SKM-1 (cell line): ENCODE data around the gene RASGRP2.

Source experiments
- DNase-seq: peaks from one replicate; lab custom pipeline; 2025; ENCODE audit not compliant: unreplicated experiment; lab: John Stamatoyannopoulos, UW

The RASGRP2 gene

DNA sequence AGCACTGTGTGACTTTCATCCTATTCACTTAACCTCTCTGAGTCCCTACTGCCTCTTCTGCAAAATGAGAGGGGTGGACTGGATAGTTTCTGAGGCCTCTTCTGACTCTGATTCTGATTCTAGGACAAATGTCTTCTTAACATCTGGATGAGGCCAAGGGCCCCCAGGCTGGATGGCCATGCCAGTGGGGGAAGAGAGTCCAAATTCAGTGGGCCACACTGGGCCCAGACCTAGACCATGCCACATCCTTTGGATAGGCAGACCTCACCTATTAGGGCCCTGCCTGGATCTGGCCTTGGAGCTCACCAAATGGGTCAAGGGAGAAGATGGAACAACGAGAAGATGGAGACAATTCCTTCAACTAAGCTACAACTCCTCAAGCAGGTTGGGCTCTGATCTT lies 45.5 kb downstream of the RASGRP2 start:
- DNase-seq = no peak

DNA sequence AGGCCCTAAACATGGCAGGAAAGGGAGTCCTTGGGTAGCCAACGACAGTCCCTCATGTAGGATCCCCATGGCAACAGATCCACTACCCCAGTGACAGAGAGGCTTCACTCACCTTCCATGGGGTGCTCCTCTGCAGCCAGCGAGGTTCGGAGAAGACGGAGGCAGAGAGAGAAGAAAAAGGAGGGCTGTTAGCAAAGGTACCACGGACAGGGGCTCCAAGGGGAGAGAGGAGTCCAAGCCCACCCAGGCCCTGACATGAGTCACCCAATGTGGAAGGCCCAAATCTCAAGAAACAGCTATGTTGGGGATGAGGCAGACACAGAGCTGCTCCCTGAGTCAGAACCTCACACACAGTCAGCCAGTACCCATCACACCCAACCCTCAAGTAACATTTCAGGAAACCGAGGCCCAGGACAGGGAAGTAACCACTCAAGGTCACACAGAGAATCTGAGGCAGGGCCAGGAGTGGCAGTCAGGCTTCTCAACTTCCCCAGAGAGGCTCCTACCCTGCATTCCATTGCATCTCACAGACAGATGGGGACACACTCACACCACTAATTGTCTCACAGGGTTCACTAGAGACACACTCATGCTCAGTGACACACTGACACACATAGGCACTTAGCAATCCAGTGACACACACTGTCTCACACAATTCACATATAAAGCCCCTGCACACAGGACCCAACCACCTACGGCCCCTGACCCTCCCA lies 46.1 kb downstream of the RASGRP2 start:
- DNase-seq = no peak

DNA sequence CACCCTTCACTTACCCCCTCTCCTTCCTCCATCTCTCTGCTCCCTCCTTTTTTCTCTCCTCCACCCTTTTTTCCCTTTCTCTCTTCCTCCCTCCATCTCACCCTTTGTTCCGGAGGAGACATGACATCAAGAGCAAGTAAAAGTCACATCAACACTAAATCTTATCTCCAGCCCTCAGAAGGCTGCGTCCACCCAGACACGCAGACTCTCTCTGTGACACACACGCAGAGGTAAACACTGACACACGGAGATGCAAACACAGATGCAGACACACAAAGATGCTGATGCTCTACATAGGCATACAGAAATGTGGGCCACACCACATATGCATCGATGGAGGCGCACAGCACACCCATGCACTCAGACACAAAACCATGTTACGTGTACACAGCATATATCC lies 47.9 kb downstream of the RASGRP2 start:
- no peak for DNase-seq

DNA sequence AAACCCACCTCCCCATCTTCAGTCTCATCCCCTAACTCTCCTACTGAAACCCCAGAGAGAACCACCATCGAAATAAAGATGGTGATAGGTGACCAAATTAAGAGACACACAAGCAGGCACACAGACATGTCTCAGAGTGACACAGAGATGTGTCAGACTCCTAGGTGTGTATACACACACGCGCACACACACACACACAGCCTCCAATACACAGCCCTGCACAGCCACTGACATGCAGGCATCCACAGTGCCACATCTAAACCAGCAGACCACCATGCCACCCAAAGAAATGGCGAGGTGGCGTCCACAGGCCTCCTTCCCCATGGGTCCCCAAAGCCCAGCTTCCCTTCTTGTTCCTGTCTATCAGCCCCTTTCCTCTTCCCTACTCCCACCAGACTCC lies 48.4 kb downstream of the RASGRP2 start:
- no peak for DNase-seq

DNA sequence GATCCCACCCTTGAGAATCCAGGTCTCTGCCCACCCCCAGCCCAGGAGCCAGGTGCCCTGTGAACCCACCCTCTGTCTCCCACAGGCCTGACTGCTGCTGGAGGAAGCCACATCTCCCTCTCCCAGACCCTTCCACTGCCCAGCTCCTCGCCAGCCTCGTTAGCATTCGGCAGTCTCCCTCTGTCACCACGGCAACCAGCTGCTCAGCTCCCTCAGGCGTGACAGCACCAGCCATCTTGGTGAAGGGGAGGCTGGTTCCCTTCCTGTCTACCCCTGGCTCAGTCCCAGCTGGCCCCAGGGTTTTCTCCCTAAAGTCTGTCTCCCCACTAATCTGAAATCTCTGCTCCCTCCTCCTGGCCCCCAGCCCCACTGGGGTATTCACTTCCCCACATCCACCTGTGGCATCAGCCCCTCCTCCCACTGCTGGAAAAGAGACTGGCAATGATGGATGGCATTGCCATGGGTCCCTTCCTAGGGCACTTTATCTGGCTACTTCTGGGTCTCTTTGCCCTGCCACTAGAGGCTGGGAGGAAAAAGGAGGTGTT lies 49.0 kb downstream of the RASGRP2 start:
- DNase-seq = no peak

DNA sequence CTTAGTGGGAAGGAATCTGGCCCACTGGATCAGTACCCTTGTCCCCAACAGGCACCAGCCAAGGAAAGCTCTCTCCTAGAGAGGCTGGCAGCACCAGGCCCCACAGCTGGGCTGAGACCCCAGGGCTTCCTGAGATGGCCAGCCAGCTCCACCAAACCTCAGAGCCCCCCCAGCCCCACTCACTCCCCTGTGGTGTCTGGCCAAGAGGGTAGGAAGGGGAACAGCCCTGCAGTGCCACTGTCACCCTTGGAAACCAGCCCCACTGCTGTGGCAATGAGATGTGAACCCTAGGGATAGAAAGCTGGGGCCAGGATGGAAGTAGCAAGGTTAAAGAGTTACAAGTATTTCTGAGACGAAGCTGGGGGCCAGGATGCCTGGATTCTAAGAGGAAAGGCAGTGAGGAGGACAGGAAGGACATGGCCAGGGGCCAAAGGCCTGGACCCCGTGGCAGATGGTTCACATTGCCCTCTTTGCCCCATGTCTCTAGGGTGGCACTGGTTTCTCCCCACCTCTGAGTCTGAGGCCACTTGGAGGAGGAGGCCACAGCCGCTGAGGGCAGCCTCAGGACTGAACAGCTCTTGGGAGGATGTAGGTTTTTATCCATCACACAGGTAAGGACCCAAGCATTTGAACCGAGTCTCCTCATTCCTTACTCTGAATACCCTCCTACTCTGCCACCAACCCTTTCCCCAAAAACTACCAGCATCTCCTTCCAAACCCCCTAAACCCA lies 49.8 kb downstream of the RASGRP2 start:
- DNase-seq = no peak

DNA sequence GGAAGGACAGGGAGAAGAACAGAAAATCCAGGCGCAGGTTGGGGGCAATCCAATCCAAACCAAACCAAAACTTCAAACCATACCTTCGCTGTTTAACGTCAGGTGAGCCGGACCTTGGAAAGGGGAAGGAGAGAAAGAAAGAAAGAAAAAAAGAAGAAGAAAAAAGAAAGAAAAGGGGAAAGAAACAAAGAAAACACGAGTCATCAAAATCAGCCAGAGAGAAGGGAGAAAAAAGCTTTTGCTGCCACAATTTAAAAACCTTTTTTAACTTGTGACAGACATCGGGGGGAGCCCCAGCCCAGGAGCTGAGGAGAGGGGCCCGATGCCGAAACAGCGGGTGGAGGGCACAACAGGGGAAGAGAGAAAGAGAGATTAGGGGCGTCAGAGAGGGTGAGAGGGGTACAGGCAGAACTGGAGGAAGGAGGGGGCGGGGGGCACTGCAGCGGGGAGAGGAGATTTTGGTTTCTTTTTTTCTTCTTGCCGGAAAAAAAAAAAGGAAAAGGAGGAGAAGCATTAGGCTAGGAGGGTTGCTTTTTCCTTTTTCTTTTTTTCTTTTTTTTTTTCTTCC lies 51.1 kb downstream of the RASGRP2 start:
- no peak for DNase-seq

DNA sequence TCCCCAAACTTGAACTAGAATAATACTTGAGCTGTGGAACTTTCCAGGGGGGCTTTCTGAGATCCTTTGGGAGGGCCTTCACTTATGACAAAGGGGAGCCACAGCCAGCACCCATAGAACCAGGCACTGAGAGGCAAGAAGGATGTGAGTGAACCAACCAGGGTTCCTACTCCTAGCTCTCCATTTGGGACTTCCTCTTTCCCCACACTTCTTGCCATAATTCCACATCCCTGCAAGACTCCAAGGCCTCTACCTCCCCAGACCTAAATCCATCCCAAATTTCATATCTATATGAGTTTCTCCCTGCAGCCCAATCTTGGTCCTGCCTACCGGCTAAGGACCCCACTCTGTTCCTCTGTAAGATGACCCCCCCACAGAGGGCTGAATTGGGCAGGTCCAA lies 52.4 kb downstream of the RASGRP2 start:
- DNase-seq = no peak

DNA sequence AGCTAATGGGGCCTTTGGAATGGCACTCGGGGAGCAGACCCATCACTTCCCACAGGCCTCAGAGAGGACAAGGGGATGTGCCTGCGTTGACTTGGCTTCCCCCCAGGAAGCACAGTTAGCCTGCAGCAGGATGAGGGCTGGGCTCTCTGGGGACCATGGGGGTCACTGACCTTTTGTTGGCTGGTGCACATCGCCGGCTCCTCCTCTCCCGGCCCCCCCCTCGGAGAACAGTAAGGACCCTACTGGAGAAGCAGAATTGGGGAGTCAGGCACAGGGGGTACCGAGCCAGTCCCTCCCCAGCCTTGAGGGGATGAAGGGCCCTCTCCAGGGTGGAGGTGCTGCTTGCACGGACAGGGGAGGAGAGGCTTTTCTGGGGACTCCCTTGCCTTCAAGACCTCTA lies 53.7 kb downstream of the RASGRP2 start:
- DNase-seq = no peak

DNA sequence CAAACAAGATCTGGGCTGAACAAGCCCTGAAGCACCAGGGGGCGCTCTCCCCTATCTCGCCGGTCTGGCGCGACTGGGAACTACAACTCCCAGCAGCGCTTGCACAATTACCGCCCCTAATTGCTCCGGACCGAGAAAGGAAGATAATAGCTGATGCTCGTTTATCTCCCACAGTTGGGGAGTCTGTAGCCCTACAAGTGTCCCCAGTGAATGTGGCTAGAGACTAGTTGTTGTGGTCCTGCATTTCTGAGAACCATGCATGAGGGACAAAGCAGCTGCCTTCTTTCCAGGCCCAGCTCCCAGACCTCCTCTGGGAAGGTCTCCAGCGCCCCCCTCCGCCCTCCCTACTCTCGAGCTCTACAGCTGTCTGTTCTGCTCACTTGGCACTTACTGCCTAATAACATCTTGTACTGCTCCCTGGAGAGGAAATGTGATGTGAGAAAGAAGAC lies 55.4 kb downstream of the RASGRP2 start:
- peak; percentile 85 for DNase-seq

DNA sequence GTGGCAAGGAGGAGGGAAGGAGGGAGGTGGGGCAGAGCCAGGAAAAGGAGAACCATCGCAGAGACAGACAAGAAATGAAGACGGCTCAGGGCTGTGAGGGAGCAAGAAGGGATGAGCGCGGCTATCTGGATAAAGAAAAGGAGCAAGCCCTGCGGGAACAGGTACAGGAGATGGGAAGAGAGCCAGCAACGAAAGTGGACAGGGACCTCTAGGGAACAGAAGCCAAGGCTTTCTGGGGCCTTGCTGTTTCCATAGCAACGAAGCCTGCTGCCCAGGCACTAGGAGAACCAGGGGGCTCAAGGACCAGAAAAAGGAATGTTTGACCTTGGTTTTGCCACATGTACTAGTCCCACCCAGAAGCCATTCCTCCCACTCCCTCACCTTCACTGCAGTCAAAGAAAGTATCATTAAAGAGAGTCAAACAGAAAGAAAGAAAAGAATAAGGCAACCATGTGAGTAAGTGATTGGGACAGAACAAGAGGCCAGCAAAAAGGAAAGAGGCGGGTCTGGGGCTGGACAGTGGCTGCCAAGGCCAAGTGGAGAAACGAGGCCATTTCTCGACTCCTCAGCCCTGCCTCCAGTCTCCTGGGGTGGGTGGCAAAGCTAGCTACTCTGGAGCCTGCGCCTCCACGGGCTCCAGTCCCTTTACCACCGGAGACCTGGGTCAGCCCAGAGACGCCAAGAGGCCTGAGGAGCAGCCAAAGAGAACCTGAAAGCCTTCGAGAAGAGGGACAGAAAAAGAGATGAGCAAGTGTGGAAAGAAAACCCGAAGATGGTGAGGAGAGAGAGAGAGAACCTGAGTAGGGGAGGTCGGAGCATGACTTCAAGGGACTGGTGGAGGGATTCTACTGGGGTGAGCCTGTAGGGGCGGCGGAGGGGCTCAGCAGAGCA lies 56.1 kb downstream of the RASGRP2 start:
- DNase-seq = no peak

DNA sequence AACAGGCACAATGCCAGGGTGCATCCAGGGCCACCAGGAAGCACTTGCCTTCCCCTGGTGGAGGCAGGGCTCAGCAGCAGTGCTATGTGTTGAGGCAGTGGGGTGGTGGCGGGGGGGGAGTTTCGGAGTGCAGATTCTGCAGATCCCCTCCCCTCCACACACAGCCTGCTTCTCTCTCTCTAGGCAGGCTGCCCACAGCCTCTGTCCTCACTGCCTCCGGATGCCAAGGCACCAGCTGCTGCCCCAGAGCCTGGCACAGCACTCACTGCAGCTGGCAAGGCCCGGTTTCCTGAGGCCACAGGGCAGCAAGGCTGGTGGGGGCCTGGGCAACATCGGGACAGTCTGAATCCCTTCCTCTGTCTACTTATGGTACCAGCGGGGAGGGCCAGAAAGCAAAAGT lies 56.7 kb downstream of the RASGRP2 start:
- no peak for DNase-seq

DNA sequence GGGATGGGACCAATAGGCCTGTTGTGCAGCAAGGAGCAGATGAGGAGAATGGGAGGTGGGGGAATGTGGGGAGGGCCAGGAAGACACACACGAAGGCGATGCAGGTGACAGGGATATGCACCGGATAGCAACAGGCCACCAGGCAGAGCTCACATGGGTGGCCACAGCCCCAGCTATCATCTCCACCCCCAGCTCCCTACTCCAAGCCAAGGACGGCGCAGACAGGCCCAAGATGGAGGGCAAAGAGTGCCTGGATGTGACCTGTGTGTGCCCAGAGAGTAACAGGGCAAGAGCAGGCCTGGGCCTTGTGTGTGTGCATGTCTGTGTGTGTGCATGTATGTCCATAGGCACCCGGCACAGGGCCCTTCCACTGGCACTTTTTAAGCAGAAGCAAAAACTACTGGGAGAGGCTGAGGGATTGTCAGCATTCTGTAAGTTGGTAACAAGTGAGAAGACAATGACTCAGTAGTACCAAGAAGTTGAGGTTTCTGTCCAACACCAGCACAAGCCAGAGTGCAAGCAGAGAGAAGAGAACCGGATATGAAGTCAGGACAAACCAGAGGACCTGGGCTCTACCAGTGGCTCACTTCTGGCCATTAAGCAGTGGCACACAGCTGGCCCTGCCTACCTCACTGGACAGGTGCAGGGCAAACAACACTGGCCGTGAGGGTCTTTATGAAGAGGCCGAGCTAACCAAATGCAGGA lies 57.3 kb downstream of the RASGRP2 start:
- DNase-seq = no peak

DNA sequence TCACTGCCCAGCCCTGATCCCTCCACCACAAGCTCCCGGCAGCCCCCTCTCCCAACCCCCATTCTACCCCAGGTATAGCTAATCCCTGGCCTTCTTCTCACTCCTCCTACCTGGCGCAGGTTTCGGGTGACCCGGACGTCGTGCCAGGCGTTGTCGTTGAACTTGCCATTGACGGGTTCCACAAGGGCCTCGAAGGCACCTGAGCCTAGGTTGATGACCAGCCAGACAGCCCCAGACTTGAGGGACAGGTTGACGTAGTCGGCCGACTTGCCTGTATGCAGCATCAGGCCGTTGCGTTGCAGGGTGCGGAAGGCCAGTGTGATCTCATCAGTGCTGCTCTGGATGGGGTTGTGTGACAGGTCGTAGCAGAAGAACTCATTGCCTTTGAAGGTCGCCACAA lies 58.4 kb downstream of the RASGRP2 start:
- no peak for DNase-seq

DNA sequence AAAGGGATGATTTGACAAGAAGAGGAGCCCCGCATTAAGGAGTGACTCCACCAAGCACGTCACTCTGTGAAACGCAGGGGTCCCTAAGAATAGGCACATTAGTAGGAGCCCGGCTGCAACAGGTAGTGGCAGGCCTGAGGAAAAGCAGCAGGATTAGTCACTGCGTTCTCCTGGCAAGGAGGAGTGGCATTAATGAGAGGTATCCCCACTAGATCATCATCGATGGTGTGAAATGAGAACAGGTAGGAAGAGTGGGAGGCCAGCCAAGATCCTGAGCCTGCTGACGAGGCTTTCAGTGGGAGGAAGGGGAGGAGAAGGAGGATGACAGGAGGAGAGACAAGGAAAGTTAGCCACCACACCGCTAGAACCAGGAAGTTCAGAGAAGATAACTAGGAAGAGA lies 59.6 kb downstream of the RASGRP2 start:
- DNase-seq = no peak

DNA sequence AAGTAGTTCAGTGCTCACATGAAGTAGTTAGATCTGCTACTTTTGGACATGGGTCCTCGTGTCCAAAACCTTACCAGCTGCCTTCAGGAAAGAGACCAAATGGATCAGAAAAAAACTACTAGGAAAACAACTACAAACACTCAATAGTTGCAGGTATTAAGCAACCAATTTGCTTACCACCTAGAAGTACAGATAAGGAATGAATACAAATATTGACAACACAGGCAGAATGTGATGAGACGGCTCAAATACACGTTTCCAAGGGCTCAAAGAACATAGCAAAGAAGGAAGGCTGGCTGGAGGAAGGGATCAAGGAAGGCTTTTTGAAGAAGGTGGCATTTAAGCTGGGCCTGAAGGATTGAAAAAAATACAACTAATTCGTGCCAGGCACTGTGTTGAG lies 62.8 kb downstream of the RASGRP2 start:
- DNase-seq = no peak

DNA sequence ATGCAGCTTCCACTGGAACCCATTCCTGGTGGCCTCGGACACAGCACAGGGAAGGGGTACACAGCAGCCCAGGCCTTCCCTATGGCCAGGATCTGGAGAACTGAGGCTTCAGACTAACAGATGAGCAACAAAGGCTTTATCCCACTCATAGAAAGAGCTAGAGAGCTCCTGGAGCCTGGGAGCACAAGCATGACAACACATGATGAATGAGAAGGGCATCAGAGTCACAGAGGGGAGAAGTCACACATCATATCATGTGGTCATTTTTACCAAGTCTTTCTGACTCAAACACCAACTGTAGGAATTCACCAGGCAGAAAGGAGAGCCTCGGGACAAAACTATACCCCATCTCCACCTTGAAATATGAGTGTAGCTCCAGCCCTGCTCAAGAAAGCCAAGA lies 64.1 kb downstream of the RASGRP2 start:
- DNase-seq = no peak

DNA sequence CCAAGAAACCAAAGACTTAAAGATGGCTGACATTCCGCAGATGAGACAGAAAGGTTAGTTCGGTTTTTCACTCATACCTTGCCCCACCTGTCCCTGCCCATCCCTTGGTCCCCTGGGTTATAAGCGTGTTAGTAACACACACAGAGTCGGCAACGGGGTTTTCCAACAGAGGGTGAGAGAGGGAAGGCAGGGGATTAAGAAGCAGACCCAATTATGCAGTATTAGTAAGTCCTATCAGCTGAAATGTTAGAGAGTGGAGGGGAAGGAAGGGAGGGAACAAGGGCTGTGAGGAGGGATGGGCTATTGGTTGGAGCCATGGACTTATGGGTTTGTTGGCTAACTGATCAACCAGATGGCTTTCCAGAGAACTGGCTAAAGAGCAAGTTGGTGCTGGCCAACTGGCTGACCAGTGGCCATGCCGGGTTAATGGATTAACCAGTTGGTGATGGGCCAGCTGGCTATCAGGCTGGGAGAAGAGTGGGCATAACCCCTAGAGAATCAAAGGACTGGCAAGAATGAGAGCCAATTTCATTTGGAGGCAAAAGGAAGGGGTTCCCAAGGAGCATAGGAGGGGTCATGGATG lies 66.4 kb downstream of the RASGRP2 start:
- no peak for DNase-seq
